ENCODE measurements around the gene BEND6. TPM values are rescaled to one million over a fixed set of nuclear protein-coding genes. Genes with fewer than 3 reads are reported as not detected.

The BEND6 gene
- total RNA-seq, 1 donor from 2014 or later = 0.38 TPM

DNA sequence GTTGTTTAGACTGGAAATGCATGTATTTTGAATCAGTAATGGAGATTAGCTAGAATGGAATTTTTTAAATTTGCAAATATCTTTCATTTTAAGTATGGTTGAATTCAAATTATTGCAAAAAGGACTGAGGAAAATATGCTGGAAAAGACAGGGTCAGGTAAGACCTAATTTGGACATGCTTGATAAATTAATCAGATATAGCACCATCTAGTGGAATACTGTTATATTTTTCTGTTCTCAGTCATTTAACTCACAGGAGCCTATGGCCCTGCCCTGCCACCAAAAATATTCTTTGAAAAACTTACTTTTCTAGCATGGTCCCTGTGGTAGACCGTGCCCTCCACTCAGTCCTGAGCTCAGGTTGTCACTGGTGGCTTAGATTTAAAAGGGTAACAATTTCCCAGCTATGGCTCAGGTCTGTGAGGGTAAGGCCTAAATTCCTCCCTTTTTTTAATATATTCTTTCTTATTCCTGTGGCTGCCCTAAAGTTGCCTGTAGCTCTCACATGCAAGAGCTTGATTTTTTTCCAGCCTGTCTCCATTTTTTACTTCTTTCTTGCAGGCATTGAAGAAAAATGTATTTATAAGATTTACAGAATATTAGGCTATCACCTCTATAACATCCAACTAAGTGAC is 66.3 kb downstream of the BEND6 start:
- no peak overlapping the region for H3K4me3 ChIP-seq
- no peaks in the 10 kb centered on the region for H3K36me3 ChIP-seq
- H3K4me1 ChIP-seq = no peaks in the 10 kb centered on the region
- no peak for DNase-seq
- intact Hi-C loops (cut with micrococcal nuclease) = loop anchor here (5.0 kb wide), 1 partner anchor 114 kb away; no protein-coding TSS in a partner anchor
- H3K27ac ChIP-seq (replicated peaks) = no peak overlapping the region
- peaks cover 29% of the 10 kb centered on the region for H3K9me3 ChIP-seq (replicated peaks)
- TF ChIP-seq, protein P1, sequence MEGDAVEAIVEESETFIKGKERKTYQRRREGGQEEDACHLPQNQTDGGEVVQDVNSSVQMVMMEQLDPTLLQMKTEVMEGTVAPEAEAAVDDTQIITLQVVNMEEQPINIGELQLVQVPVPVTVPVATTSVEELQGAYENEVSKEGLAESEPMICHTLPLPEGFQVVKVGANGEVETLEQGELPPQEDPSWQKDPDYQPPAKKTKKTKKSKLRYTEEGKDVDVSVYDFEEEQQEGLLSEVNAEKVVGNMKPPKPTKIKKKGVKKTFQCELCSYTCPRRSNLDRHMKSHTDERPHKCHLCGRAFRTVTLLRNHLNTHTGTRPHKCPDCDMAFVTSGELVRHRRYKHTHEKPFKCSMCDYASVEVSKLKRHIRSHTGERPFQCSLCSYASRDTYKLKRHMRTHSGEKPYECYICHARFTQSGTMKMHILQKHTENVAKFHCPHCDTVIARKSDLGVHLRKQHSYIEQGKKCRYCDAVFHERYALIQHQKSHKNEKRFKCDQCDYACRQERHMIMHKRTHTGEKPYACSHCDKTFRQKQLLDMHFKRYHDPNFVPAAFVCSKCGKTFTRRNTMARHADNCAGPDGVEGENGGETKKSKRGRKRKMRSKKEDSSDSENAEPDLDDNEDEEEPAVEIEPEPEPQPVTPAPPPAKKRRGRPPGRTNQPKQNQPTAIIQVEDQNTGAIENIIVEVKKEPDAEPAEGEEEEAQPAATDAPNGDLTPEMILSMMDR (IDR thresholded peaks at IDR 0.05; ENCODE audit: borderline replicate concordance) = peak; percentile 68
- H3K27me3 ChIP-seq (ENCODE audit: low read depth) = no peaks in the 10 kb centered on the region

DNA sequence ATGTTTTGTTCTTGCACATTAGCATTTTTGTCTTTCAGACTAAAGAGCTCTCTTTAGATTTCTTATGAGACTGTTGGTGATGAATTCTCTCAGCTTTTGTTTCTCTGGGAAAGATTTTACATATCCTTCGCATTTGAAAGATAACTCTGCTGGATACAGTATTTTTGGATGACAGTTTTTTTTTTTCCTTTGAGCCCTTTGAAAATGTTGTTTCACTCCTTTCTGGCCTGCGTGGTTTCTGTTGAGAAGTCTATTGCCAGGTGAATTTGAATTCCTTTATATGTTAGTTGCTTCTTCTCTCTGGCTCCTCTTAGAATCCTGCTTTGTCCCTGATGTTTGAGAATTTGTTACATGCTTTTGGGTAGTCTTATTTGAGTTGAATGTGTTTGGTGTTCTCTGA is 69.4 kb downstream of the BEND6 start:
- no peak overlapping the region for H3K27ac ChIP-seq (replicated peaks)
- intact Hi-C loops (cut with micrococcal nuclease) = loop anchor here (5.0 kb wide), 1 partner anchor 117 kb away; no protein-coding TSS in a partner anchor
- H3K9me3 ChIP-seq (replicated peaks) = peaks cover 30% of the 10 kb centered on the region
- TF ChIP-seq, protein P1 (IDR thresholded peaks at IDR 0.05; ENCODE audit: borderline replicate concordance) = no peak
- no peak overlapping the region for H3K4me3 ChIP-seq
- no peak for DNase-seq
- no peaks in the 10 kb centered on the region for H3K27me3 ChIP-seq (ENCODE audit: low read depth)
- no peaks in the 10 kb centered on the region for H3K4me1 ChIP-seq
- H3K36me3 ChIP-seq = no peaks in the 10 kb centered on the region

DNA sequence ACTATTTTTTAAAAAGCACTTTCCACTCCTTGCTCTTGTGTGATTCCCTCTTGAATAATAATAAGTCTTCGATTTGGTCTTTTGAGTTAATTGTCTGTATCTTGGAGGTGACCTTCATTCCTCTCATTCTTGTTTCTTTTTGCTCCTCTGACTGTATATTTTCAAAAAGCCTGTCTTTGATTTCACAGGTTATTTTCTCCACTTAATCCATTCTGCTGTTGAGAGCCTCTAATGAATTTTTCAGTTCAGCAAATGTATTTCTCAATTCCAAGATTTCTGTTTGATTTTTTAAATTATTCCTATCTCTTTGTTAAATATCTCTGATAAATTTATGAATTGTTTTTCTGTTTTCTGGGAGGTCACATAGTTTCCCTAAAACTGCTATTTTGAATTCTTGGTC is 69.9 kb downstream of the BEND6 start:
- Histone ChIP-seq H3K27me3 (ENCODE audit: low read depth) (no peaks in the 10 kb centered on the region), H3K27ac (replicated peaks) (no peak overlapping the region), H3K36me3 (no peaks in the 10 kb centered on the region), H3K4me3 (no peak overlapping the region), H3K9me3 (replicated peaks) (peaks cover 30% of the 10 kb centered on the region), H3K4me1 (no peaks in the 10 kb centered on the region)
- DNase-seq = no peak
- intact Hi-C loops (cut with micrococcal nuclease) = loop anchor here (5.0 kb wide), 1 partner anchor 117 kb away; no protein-coding TSS in a partner anchor
- TF ChIP-seq, protein P1 (IDR thresholded peaks at IDR 0.05; ENCODE audit: borderline replicate concordance) = no peak

DNA sequence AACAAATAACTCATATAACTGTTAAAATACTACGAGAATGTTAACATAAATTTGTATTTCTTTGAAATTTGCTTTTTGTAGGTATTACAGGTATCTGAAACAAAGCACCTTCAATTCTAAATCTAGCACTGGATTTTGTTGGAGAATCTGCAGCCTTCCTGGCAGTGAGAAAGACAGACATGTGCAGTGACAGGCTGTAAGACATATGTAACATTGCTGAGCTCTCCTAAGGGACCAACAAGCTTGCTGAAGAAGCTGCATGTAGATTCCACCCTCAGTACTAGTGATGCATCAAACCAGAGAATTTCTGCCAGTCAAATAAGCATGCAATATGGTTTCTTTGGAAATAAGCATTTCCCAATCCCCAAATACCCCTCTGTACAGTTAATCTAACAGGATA is 71.1 kb downstream of the BEND6 start:
- peaks cover 30% of the 10 kb centered on the region for H3K9me3 ChIP-seq (replicated peaks)
- DNase-seq = no peak
- intact Hi-C loops (cut with micrococcal nuclease) = no loop called here
- TF ChIP-seq, protein P1 (IDR thresholded peaks at IDR 0.05; ENCODE audit: borderline replicate concordance) = no peak
- no peak overlapping the region for H3K4me3 ChIP-seq
- no peak overlapping the region for H3K27ac ChIP-seq (replicated peaks)
- no peaks in the 10 kb centered on the region for H3K27me3 ChIP-seq (ENCODE audit: low read depth)
- H3K4me1 ChIP-seq = no peaks in the 10 kb centered on the region
- no peaks in the 10 kb centered on the region for H3K36me3 ChIP-seq

DNA sequence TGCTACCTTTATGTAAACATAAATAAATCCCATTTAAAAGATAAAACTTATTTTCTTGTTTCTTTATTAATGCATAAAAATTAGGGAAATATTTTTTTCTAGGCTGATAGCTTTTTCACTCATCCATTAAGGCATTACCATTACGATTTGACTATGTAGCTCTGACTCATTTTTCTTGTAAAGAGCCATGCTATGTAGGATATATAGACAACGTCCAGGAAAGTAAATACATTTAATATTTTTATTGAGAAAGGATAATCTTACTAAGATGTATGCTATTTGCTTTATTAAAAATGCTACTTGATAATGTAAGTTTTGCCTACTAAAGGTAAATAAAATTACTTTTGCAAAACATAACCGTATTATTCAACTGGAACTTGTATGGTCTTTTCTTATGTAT is 72.4 kb downstream of the BEND6 start:
- Histone ChIP-seq H3K27ac (replicated peaks) (no peak overlapping the region), H3K4me1 (no peaks in the 10 kb centered on the region), H3K4me3 (no peak overlapping the region), H3K9me3 (replicated peaks) (peaks cover 30% of the 10 kb centered on the region), H3K36me3 (no peaks in the 10 kb centered on the region), H3K27me3 (ENCODE audit: low read depth) (no peaks in the 10 kb centered on the region)
- intact Hi-C loops (cut with micrococcal nuclease) = no loop called here
- DNase-seq = no peak
- TF ChIP-seq, protein P1 (IDR thresholded peaks at IDR 0.05; ENCODE audit: borderline replicate concordance) = no peak
